Measurements from ENCODE around the gene LEKR1. TPM values are rescaled to one million over a fixed set of nuclear protein-coding genes. Genes with fewer than 3 reads are reported as not detected.

The LEKR1 gene
- total and polyA plus RNA-seq, 9 of the 15 experiments (the other 6 are each of a cell fraction or from before 2014, with no cell fraction given) = 0.76 to 1.8 (median 1.2) TPM

- Histone ChIP-seq H3K36me3 (ENCODE audit: control insufficient read depth, insufficient read depth, low read length) (no peaks in the 10 kb centered on the region), H4K20me1 (replicated peaks; ENCODE audit: control insufficient read depth, insufficient read depth, low read length) (no peaks in the 10 kb centered on the region), H3K9me1 (ENCODE audit: control insufficient read depth, insufficient read depth, low read length) (no peaks in the 10 kb centered on the region), H2AFZ (ENCODE audit: low read depth, low read length) (no peak overlapping the region), H3K27me3 (ENCODE audit: control insufficient read depth in 2 of 2, insufficient read depth in 2 of 2, low read length in 2 of 2) (no peaks in the 10 kb centered on the region), H3K27ac (ENCODE audit: extremely low read depth, low read depth, low read length) (no peak overlapping the region), H3K79me2 (ENCODE audit: control insufficient read depth, insufficient read depth, low read length) (no peaks in the 10 kb centered on the region), H3K9me3 (replicated peaks; ENCODE audit: control insufficient read depth, insufficient read depth, low read depth, low read length) (no peaks in the 10 kb centered on the region), H3K9ac (ENCODE audit: insufficient read depth in 1 of 2, low read depth in 2 of 2, low read length in 2 of 2) (no peak overlapping the region), H3K4me3 (no peak overlapping the region), H3K4me2 (ENCODE audit: insufficient read depth, low read length) (no peak overlapping the region), H3K4me1 (replicated peaks in 1 of 2; ENCODE audit: control insufficient read depth in 2 of 2, insufficient read depth in 2 of 2, low read length in 2 of 2) (no peaks in the 10 kb centered on the region)
- ChIA-PET POLR2A (interaction anchor here (0.6 to 0.7 kb wide), 2 partner anchors 23 to 178 kb away, joined by 3 read pairs; no protein-coding TSS in a partner anchor), CTCF (ENCODE audit: low intra/inter-chr PET ratio) (no interaction called here)
- in situ Hi-C loops (cut with MboI) (no loop called here), intact Hi-C loops (cut with micrococcal nuclease) (no loop called here)
- ATAC-seq (no peak), FAIRE-seq (no peak), DNase-seq (ENCODE audit: extremely low read depth in 1 of 4, low spot score in 3 of 4) (no peak)
- 24% methylated on average over 1 of the region's 1 CpG for WGBS (ENCODE audit: insufficient coverage, low coverage, missing lambda C conversion rate)
- no TSS peak for BruUV-seq (replicated peaks)
- TF ChIP-seq GMEB1 (CRISPR knock-in tag; IDR thresholded peaks at IDR 0.05) = no peak
- TF ChIP-seq HDAC6 (IDR thresholded peaks at IDR 0.05; ENCODE audit: low read depth, low read length) = no peak
- TF ChIP-seq EGR1 (conservative IDR thresholded peaks at IDR 0.05) = no peak
- no peak for TF ChIP-seq CREM (IDR thresholded peaks at IDR 0.05; ENCODE audit: low read depth)
- no peak for TF ChIP-seq ATF3 (IDR thresholded peaks at IDR 0.05)
- TF ChIP-seq ATF3 (CRISPR knock-in tag; conservative IDR thresholded peaks at IDR 0.05) = no peak
- TF ChIP-seq ZNF121 (CRISPR knock-in tag; conservative IDR thresholded peaks at IDR 0.05) = no peak
- TF ChIP-seq ARID4B (CRISPR knock-in tag; IDR thresholded peaks at IDR 0.05) = no peak
- TF ChIP-seq BRF1 (IDR thresholded peaks at IDR 0.05; ENCODE audit: borderline replicate concordance, extremely low read depth, insufficient read length) = no peak
Observed at GRCh38 chr3:156908398-156908797, 82.2 kb downstream of the LEKR1 start.

Data from K562 (cell line).